HG03097 (cell line): Measurements from ENCODE around the gene ADCYAP1.

Experiments used
- ATAC-seq: cut with Tn5 transposase; IDR thresholded peaks from one replicate; pipeline ENCODE4 v1.9.1; 2021; ENCODE audit not compliant: unreplicated experiment, low FRiP score

Gene ADCYAP1

GRCh38 chr18:908758-909724 lies 4.4 kb downstream of the ADCYAP1 start:
- no peak for ATAC-seq

- ATAC-seq, result no peak
These were observed 5.6 kb downstream of the ADCYAP1 start for GRCh38 chr18:910247-910646.

- no peak for ATAC-seq
These were observed 6.4 kb downstream of the ADCYAP1 start for GRCh38 chr18:911025-911424.

- no peak for ATAC-seq
These were observed 6.8 kb downstream of the ADCYAP1 start for GRCh38 chr18:911486-911885.

GRCh38 chr18:916562-916961 lies 11.9 kb downstream of the ADCYAP1 start:
- no peak for ATAC-seq

GRCh38 chr18:919078-919477 lies 14.4 kb downstream of the ADCYAP1 start:
- no peak for ATAC-seq

- ATAC-seq, result no peak
These were observed 18.6 kb downstream of the ADCYAP1 start for GRCh38 chr18:923144-923866.

GRCh38 chr18:924987-925386 lies 20.3 kb downstream of the ADCYAP1 start:
- no peak for ATAC-seq

- no peak for ATAC-seq
These were observed 22.3 kb downstream of the ADCYAP1 start for GRCh38 chr18:926946-927345.

GRCh38 chr18:933082-933481 lies 28.4 kb downstream of the ADCYAP1 start:
- no peak for ATAC-seq

GRCh38 chr18:934518-935133 lies 30.0 kb downstream of the ADCYAP1 start:
- no peak for ATAC-seq

GRCh38 chr18:936941-937340 lies 32.3 kb downstream of the ADCYAP1 start:
- no peak for ATAC-seq

- ATAC-seq, result no peak
These were observed 34.5 kb downstream of the ADCYAP1 start for GRCh38 chr18:939166-939565.

- no peak for ATAC-seq
These were observed 35.3 kb downstream of the ADCYAP1 start for GRCh38 chr18:939958-940357.

- ATAC-seq, result no peak
These were observed 36.7 kb downstream of the ADCYAP1 start for GRCh38 chr18:941331-941730.

GRCh38 chr18:944440-944839 lies 39.8 kb downstream of the ADCYAP1 start:
- no peak for ATAC-seq

GRCh38 chr18:949724-950631 lies 45.3 kb downstream of the ADCYAP1 start:
- no peak for ATAC-seq

GRCh38 chr18:950882-951495 lies 46.3 kb downstream of the ADCYAP1 start:
- no peak for ATAC-seq

GRCh38 chr18:955384-956066 lies 50.9 kb downstream of the ADCYAP1 start:
- no peak for ATAC-seq
